LNCaP clone FGC (cell line): ENCODE data around the gene ARHGAP4.

Experiments used
- DNase-seq: peaks from one replicate; pipeline ENCODE4 v3.0.0-alpha.2; 2011; ENCODE audit warnings: low read depth
- H3K4me3 ChIP-seq: 2 replicates; pipeline ENCODE4 v1.5.1; 2011; ENCODE audit warnings: mild to moderate bottlenecking, low read depth, low read length, control low read depth
- TF ChIP-seq, protein P1 (sequence below): IDR thresholded peaks from 2 replicates; pipeline ENCODE4 v1.5.1; 2012; ENCODE audit warnings: mild to moderate bottlenecking; ENCODE audit not compliant: control insufficient read depth, insufficient read depth; ENCODE audit errors: extremely low read depth

Gene ARHGAP4

DNA sequence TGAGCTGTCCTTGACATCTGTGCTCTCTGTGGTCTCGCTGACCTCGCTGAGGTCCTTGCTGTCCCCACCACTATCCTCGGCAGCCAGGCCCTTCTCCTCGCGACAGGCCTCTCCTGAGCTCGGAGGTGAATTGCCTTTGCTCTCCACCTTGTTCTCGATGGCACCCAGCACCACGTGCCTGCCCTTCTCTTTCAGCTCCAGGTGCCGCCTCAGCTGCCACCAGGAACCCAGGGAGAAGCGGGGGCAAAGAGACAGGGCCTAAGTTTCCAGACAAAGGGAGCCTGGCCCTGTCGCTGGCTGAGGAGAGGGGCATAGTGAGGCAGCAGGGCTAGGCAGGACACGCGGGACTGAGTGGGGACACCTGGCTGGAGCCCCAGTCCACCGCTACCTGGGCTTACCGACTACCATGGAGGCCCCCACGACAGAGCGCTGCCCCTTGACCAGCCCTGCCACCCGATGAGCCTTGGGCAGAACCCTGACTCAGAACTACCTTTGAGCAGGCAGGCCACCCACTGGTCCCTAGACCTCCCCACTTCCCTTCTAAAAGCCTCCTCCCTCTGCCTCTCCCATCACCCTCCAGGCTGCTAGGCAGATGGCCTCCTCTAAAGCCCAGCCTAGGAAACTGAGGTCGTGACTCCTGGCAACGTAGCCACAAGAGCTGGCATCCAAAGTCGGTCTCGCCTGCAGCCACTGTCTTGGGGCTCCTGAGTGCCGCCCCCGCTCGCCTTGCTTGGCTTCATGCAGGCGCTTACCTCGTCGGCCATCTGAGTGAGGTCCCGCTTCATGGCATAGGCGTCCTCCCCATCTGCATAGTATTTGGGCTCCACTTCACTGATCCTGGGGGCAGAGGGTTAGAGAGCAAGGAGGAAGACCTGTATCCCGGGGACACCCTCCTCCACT lies 4.2 kb upstream of the ARHGAP4 start:
- H3K4me3 ChIP-seq = no peak overlapping the region
- TF ChIP-seq, protein P1, sequence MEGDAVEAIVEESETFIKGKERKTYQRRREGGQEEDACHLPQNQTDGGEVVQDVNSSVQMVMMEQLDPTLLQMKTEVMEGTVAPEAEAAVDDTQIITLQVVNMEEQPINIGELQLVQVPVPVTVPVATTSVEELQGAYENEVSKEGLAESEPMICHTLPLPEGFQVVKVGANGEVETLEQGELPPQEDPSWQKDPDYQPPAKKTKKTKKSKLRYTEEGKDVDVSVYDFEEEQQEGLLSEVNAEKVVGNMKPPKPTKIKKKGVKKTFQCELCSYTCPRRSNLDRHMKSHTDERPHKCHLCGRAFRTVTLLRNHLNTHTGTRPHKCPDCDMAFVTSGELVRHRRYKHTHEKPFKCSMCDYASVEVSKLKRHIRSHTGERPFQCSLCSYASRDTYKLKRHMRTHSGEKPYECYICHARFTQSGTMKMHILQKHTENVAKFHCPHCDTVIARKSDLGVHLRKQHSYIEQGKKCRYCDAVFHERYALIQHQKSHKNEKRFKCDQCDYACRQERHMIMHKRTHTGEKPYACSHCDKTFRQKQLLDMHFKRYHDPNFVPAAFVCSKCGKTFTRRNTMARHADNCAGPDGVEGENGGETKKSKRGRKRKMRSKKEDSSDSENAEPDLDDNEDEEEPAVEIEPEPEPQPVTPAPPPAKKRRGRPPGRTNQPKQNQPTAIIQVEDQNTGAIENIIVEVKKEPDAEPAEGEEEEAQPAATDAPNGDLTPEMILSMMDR = no peak
- no peak for DNase-seq

DNA sequence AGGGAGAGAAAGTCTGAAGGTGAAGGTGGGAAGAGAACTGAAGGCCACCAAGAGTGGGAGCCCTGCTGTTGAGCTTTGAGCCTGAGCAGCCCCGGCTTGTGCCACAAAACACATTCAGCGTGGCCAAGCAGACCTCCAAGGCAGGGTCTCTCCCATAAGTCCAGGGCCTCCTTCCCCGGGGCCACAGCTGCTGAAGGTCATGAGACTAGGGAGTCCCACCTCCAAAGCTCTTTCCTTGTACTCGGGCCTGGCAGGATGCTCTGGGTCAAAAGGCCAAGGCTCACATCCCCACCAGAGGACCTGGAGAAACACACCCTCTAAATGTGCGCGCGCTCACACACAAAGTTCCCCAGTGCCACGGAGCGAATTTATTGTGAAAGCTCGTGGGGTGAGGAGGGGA lies 3.5 kb upstream of the ARHGAP4 start:
- no peak for DNase-seq
- peak overlapping the region; percentile 31; the same call in 1 of the 2 replicates for H3K4me3 ChIP-seq
- TF ChIP-seq, protein P1 = no peak

DNA sequence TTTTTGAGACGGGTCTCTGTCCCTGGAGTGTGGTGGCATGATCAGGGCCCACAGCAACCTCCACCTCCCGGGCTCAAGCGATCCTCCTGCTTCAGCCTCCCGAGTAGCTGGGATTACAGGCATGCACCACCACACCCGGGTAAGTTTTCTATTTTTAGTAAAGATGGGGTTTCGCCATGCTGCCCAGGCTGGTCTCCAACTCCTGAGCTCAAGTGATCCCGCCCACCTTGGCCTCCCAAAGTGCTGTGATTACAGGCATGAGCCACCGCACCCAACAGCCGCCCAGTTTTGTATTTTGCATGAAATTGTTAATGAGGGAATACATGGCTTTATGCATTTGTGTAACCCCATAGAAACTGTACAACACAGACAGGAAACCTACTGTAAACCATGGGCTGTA lies 2.8 kb upstream of the ARHGAP4 start:
- H3K4me3 ChIP-seq = peak overlapping the region; percentile 31
- DNase-seq = no peak
- TF ChIP-seq, protein P1 = no peak

DNA sequence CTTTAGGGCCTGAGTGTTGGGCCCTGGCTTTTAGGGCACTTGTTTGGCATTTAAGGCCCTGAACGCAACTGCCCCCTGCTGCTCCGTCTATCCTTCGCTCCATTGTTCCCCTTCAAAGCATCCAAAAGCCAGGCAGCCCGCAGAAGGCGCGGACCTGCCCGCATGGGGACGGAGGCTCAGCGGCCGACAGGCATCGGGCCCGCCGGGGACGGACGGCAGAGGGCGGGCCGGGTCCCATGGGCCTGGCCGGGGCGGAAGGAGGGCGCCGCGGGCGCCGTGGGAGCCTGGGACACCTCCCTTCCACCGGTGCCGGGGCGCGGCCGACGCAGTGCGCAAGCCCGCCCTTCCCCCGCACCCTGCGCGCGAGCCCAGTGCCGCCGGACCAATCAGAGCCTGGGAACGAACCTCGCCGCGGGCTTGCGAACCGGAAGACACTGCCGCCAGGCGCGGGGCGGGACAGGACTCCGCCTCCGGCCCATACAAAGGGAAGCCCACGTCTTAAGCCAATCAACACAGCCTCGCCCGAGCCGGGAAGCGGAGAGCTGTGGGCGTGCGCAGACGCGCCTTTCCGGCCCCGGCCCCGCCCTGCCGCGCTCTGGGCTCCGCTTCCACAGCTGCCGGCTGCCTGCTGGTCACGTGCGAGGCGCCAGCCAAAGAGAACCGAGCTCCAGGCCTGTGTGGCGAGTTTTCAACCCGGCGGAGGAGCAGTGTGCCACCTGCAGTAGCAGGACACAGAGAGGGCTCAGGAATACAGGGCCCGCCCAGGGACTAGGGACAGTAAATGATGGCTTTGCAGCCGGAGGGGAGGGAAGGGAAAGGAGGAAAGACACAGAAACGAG lies 2.1 kb upstream of the ARHGAP4 start:
- peak overlapping the region; percentile 64 for H3K4me3 ChIP-seq
- TF ChIP-seq, protein P1 = 0 out of 2 replicates have a peak, but pooled peaks have one; percentile 5
- peak; percentile 92 for DNase-seq

DNA sequence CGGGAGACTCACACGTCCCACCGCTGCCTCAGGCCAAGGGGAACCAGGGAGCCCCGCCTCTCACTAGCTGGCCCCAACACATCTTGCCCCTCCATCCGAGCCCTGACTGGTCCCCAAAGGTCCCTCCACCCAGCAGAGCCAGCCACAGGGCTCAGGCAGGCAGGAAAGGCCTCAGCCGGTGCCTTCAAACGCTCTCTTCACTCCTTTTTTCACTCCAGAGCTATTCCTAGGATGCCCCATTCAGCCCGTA lies 1.5 kb upstream of the ARHGAP4 start:
- H3K4me3 ChIP-seq = peak overlapping the region; percentile 64
- DNase-seq = no peak
- TF ChIP-seq, protein P1 = no peak

DNA sequence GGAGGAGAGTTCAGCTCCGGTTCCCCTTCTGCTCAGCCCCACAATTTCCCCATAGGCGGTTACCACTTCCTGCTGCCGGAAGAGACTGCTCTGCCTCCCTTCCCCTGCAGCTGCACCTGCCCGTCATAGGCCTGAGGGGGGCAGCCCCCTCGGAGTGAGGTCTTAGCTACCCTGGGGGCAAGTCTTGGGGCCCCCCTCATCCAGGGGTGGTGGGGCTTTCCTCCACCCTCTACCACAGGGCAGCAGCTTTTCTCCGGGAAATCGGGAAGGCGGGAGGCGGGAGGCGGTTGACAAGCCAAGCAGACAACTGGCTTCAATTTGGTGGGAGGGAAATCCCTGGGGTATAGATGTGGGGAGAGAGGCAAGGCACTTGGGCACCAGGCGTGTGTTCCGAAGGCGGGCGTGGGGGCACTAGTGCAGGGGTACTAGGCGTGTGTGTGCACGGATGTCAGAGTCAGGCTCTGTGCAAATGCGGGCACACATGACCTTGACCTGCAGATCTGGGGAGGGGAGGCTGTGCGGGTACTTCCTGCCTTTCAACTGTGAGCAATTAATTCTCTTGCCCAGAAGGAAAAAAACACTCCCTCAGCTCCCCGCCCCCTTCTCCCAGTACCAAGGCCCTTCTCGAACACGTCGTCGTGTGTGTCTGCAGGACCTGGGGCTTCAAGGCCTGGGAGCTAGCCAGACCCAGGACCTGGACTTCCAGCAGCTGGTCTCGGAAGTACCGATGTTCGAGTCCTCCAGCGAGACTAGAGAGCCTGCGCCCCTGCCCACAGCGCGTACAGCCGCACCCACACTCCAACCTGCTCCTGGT lies 1.0 kb upstream of the ARHGAP4 start:
- no peak for DNase-seq
- TF ChIP-seq, protein P1 = no peak

More for the DNA sequence above, 1.0 kb upstream of the ARHGAP4 start:
- H3K4me3 ChIP-seq = peak overlapping the region; percentile 64
